ENCODE results near the gene GPR39. TPM values are rescaled to one million over a fixed set of nuclear protein-coding genes. Genes with fewer than 3 reads are reported as not detected.

GPR39 gene
- total and polyA plus RNA-seq, 3 experiments from 2014 or later: not detected

GRCh38 chr2:132460781-132461180, 44.2 kb downstream of the GPR39 start:
- Histone ChIP-seq H3K9me3 (ENCODE audit: low read length) (peaks cover 8% of the 10 kb centered on the region), H3K36me3 (ENCODE audit: insufficient read depth, low read length) (no peaks in the 10 kb centered on the region), H3K4me1 (ENCODE audit: insufficient read depth, low read length) (no peaks in the 10 kb centered on the region), H3K27me3 (ENCODE audit: insufficient read depth, low read length, poor library complexity, severe bottlenecking) (no peaks in the 10 kb centered on the region), H3K4me3 (ENCODE audit: low read length) (no peak overlapping the region), H3K27ac (ENCODE audit: low read depth, low read length) (no peak overlapping the region)
- POLR2A ChIA-PET: no interaction called here
- Mint-ChIP-seq H3K4me3 (no peak overlapping the region), H3K4me1 (no peaks in the 10 kb centered on the region), H3K27me3 (no peaks in the 10 kb centered on the region), H3K27ac (no peak overlapping the region), H3K9me3 (peaks cover 14 to 31% (median 20%) of the 10 kb centered on the region in 5 donors), H3K36me3 (no peaks in the 10 kb centered on the region)
- no peak for DNase-seq
- CTCF ChIA-PET: no interaction called here

GRCh38 chr2:132462236-132462635, 45.6 kb downstream of the GPR39 start:
- H3K27me3 Mint-ChIP-seq: no peaks in the 10 kb centered on the region
- no peaks in the 10 kb centered on the region for H3K4me1 Mint-ChIP-seq
- DNase-seq: no peak
- Histone ChIP-seq H3K27ac (ENCODE audit: low read depth, low read length) (no peak overlapping the region), H3K9me3 (ENCODE audit: low read length) (peaks cover 8% of the 10 kb centered on the region), H3K27me3 (ENCODE audit: insufficient read depth, low read length, poor library complexity, severe bottlenecking) (no peaks in the 10 kb centered on the region), H3K4me3 (ENCODE audit: low read length) (no peak overlapping the region), H3K4me1 (ENCODE audit: insufficient read depth, low read length) (no peaks in the 10 kb centered on the region), H3K36me3 (ENCODE audit: insufficient read depth, low read length) (no peaks in the 10 kb centered on the region)
- no peak overlapping the region for H3K4me3 Mint-ChIP-seq
- POLR2A ChIA-PET: no interaction called here
- H3K9me3 Mint-ChIP-seq: peaks cover 13 to 37% (median 21%) of the 10 kb centered on the region in 5 donors
- CTCF ChIA-PET: no interaction called here
- H3K36me3 Mint-ChIP-seq: no peaks in the 10 kb centered on the region
- no peak overlapping the region for H3K27ac Mint-ChIP-seq

GRCh38 chr2:132463719-132464118, 47.1 kb downstream of the GPR39 start:
- H3K27me3 ChIP-seq (ENCODE audit: insufficient read depth, low read length, poor library complexity, severe bottlenecking): no peaks in the 10 kb centered on the region
- no peaks in the 10 kb centered on the region for H3K36me3 ChIP-seq (ENCODE audit: insufficient read depth, low read length)
- Mint-ChIP-seq H3K36me3 (no peaks in the 10 kb centered on the region), H3K9me3 (peaks cover 11 to 39% (median 26%) of the 10 kb centered on the region in 5 donors), H3K4me1 (no peaks in the 10 kb centered on the region), H3K27me3 (no peaks in the 10 kb centered on the region), H3K4me3 (no peak overlapping the region), H3K27ac (no peak overlapping the region)
- DNase-seq: no peak
- no peak overlapping the region for H3K4me3 ChIP-seq (ENCODE audit: low read length)
- no peak overlapping the region for H3K27ac ChIP-seq (ENCODE audit: low read depth, low read length)
- ChIA-PET CTCF (no interaction called here), POLR2A (no interaction called here)
- H3K9me3 ChIP-seq (ENCODE audit: low read length): peaks cover 8% of the 10 kb centered on the region
- H3K4me1 ChIP-seq (ENCODE audit: insufficient read depth, low read length): no peaks in the 10 kb centered on the region

GRCh38 chr2:132465917-132466316, 49.3 kb downstream of the GPR39 start:
- CTCF ChIA-PET: no interaction called here
- H3K9me3 ChIP-seq (ENCODE audit: low read length): peaks cover 3% of the 10 kb centered on the region
- Mint-ChIP-seq H3K27me3 (no peaks in the 10 kb centered on the region), H3K4me3 (no peak overlapping the region), H3K4me1 (no peaks in the 10 kb centered on the region), H3K36me3 (no peaks in the 10 kb centered on the region), H3K9me3 (peaks cover 9 to 34% (median 26%) of the 10 kb centered on the region in 5 donors), H3K27ac (no peak overlapping the region)
- no peak overlapping the region for H3K27ac ChIP-seq (ENCODE audit: low read depth, low read length)
- no peak overlapping the region for H3K4me3 ChIP-seq (ENCODE audit: low read length)
- POLR2A ChIA-PET: no interaction called here
- H3K36me3 ChIP-seq (ENCODE audit: insufficient read depth, low read length): no peaks in the 10 kb centered on the region
- H3K4me1 ChIP-seq (ENCODE audit: insufficient read depth, low read length): no peaks in the 10 kb centered on the region
- no peaks in the 10 kb centered on the region for H3K27me3 ChIP-seq (ENCODE audit: insufficient read depth, low read length, poor library complexity, severe bottlenecking)
- DNase-seq: no peak

GRCh38 chr2:132466428-132467028, 49.9 kb downstream of the GPR39 start:
- POLR2A ChIA-PET: no interaction called here
- Mint-ChIP-seq H3K27me3 (no peaks in the 10 kb centered on the region), H3K36me3 (no peaks in the 10 kb centered on the region), H3K27ac (no peak overlapping the region), H3K4me1 (no peaks in the 10 kb centered on the region), H3K9me3 (peaks cover 11 to 36% (median 26%) of the 10 kb centered on the region in 5 donors), H3K4me3 (no peak overlapping the region)
- H3K9me3 ChIP-seq (ENCODE audit: low read length): peaks cover 3% of the 10 kb centered on the region
- H3K4me1 ChIP-seq (ENCODE audit: insufficient read depth, low read length): no peaks in the 10 kb centered on the region
- H3K36me3 ChIP-seq (ENCODE audit: insufficient read depth, low read length): no peaks in the 10 kb centered on the region
- DNase-seq: no peak
- H3K4me3 ChIP-seq (ENCODE audit: low read length): no peak overlapping the region
- no peak overlapping the region for H3K27ac ChIP-seq (ENCODE audit: low read depth, low read length)
- CTCF ChIA-PET: no interaction called here
- no peaks in the 10 kb centered on the region for H3K27me3 ChIP-seq (ENCODE audit: insufficient read depth, low read length, poor library complexity, severe bottlenecking)

GRCh38 chr2:132468821-132469675, 52.4 kb downstream of the GPR39 start:
- H3K4me1 ChIP-seq (ENCODE audit: insufficient read depth, low read length): no peaks in the 10 kb centered on the region
- Mint-ChIP-seq H3K9me3 (peaks cover 9 to 33% (median 20%) of the 10 kb centered on the region in 5 donors), H3K36me3 (no peaks in the 10 kb centered on the region), H3K27ac (no peak overlapping the region), H3K27me3 (no peaks in the 10 kb centered on the region), H3K4me1 (no peaks in the 10 kb centered on the region), H3K4me3 (no peak overlapping the region)
- no peaks in the 10 kb centered on the region for H3K36me3 ChIP-seq (ENCODE audit: insufficient read depth, low read length)
- no peak for DNase-seq
- H3K9me3 ChIP-seq (ENCODE audit: low read length): peaks cover 3% of the 10 kb centered on the region
- H3K27me3 ChIP-seq (ENCODE audit: insufficient read depth, low read length, poor library complexity, severe bottlenecking): no peaks in the 10 kb centered on the region
- CTCF ChIA-PET: no interaction called here
- POLR2A ChIA-PET: no interaction called here
- no peak overlapping the region for H3K27ac ChIP-seq (ENCODE audit: low read depth, low read length)
- no peak overlapping the region for H3K4me3 ChIP-seq (ENCODE audit: low read length)

- Histone ChIP-seq H3K27ac (ENCODE audit: low read depth, low read length) (no peak overlapping the region), H3K27me3 (ENCODE audit: insufficient read depth, low read length, poor library complexity, severe bottlenecking) (no peaks in the 10 kb centered on the region), H3K9me3 (ENCODE audit: low read length) (no peaks in the 10 kb centered on the region), H3K4me1 (ENCODE audit: insufficient read depth, low read length) (no peaks in the 10 kb centered on the region), H3K4me3 (ENCODE audit: low read length) (no peak overlapping the region), H3K36me3 (ENCODE audit: insufficient read depth, low read length) (no peaks in the 10 kb centered on the region)
- no peaks in the 10 kb centered on the region for H3K36me3 Mint-ChIP-seq
- H3K4me3 Mint-ChIP-seq: no peak overlapping the region
- POLR2A ChIA-PET: no interaction called here
- no peaks in the 10 kb centered on the region for H3K27me3 Mint-ChIP-seq
- H3K9me3 Mint-ChIP-seq: peaks cover 9 to 21% (median 12%) of the 10 kb centered on the region in 5 donors
- no peak overlapping the region for H3K27ac Mint-ChIP-seq
- CTCF ChIA-PET: no interaction called here
- no peak for DNase-seq
- no peaks in the 10 kb centered on the region for H3K4me1 Mint-ChIP-seq
Measured at GRCh38 chr2:132470746-132471145, 54.1 kb downstream of the GPR39 start.

- Mint-ChIP-seq H3K36me3 (no peaks in the 10 kb centered on the region), H3K4me1 (no peaks in the 10 kb centered on the region), H3K4me3 (no peak overlapping the region), H3K27me3 (no peaks in the 10 kb centered on the region), H3K9me3 (peaks cover 0 to 14% (median 7%) of the 10 kb centered on the region in 5 donors), H3K27ac (no peak overlapping the region)
- Histone ChIP-seq H3K36me3 (ENCODE audit: insufficient read depth, low read length) (no peaks in the 10 kb centered on the region), H3K27ac (ENCODE audit: low read depth, low read length) (no peak overlapping the region), H3K9me3 (ENCODE audit: low read length) (no peaks in the 10 kb centered on the region), H3K4me1 (ENCODE audit: insufficient read depth, low read length) (no peaks in the 10 kb centered on the region), H3K27me3 (ENCODE audit: insufficient read depth, low read length, poor library complexity, severe bottlenecking) (no peaks in the 10 kb centered on the region), H3K4me3 (ENCODE audit: low read length) (no peak overlapping the region)
- CTCF ChIA-PET: no interaction called here
- DNase-seq: no peak
- POLR2A ChIA-PET: no interaction called here
Measured at GRCh38 chr2:132473174-132473883, 56.7 kb downstream of the GPR39 start.

All from CD8-positive, alpha-beta memory T cell (primary cell).